Neural cell (in vitro differentiated cells): Measurements from ENCODE around the gene ACTR1A. TPM values are rescaled to one million over a fixed set of nuclear protein-coding genes. Genes with fewer than 3 reads are reported as not detected.

Experiments used
- H2AFZ ChIP-seq: fragments of 200-600, 300-800 bp; sonication (generic), shearing (Covaris generic); 2 replicates; pipeline ENCODE4 v1.6.0; 2014; ENCODE audit warnings: low read depth, mild to moderate bottlenecking, antibody characterized with exemption, low read length, moderate library complexity
- H3F3A ChIP-seq: fragments of 200-600 bp; shearing (Covaris generic); 2 replicates; pipeline ENCODE4 v1.6.1; 2016; ENCODE audit warnings: mild to moderate bottlenecking, moderate library complexity, mixed read lengths, antibody characterized with exemption, low read length; ENCODE audit not compliant: insufficient read depth, poor library complexity, severe bottlenecking
- H3K27ac ChIP-seq: fragments of 200-600, 300-800 bp; sonication (generic), shearing (Covaris generic); 2 replicates; pipeline ENCODE4 v1.5.1; 2014; ENCODE audit warnings: mild to moderate bottlenecking, low read length, moderate library complexity
- H3K27me3 ChIP-seq: fragments of 300-800, 200-600 bp; sonication (generic), shearing (Covaris generic); 2 replicates; pipeline ENCODE4 v1.6.0; 2014; ENCODE audit warnings: mild to moderate bottlenecking, low read depth, low read length, moderate library complexity; ENCODE audit not compliant: insufficient read depth
- H3K36me3 ChIP-seq: fragments of 300-800, 200-600 bp; sonication (generic), shearing (Covaris generic); 2 replicates; pipeline ENCODE4 v1.5.1; 2014; ENCODE audit warnings: mild to moderate bottlenecking, antibody characterized with exemption, low read length, moderate library complexity; ENCODE audit not compliant: insufficient read depth
- H3K4me2 ChIP-seq: fragments of 300-800, 200-600 bp; sonication (generic), shearing (Covaris generic); 2 replicates; pipeline ENCODE4 v1.6.0; 2014; ENCODE audit warnings: mild to moderate bottlenecking, low read length
- H3K4me3 ChIP-seq: fragments of 300-800, 200-600 bp; sonication (generic), shearing (Covaris generic); 2 replicates; pipeline ENCODE4 v1.5.1; 2014; ENCODE audit warnings: mild to moderate bottlenecking, low read length, moderate library complexity
- H3K79me2 ChIP-seq: fragments of 200-600 bp; shearing (Covaris generic); replicated peaks from 2 replicates; pipeline ENCODE4 v1.6.0; 2014; ENCODE audit warnings: mild to moderate bottlenecking, low read length, moderate library complexity; ENCODE audit not compliant: insufficient read depth
- H3K9ac ChIP-seq: fragments of 300-800, 200-600 bp; sonication (generic), shearing (Covaris generic); 2 replicates; pipeline ENCODE4 v1.6.1; 2016; ENCODE audit warnings: mild to moderate bottlenecking, low read length, mixed read lengths
- H3K9me2 ChIP-seq: fragments of 200-600 bp; shearing (Covaris generic); 2 replicates; pipeline ENCODE4 v1.6.1; 2016; ENCODE audit warnings: mild to moderate bottlenecking, low read length, mixed read lengths; ENCODE audit not compliant: insufficient read depth
- H3K9me3 ChIP-seq: fragments of 200-600, 300-800 bp; sonication (generic), shearing (Covaris generic); 2 replicates; pipeline ENCODE4 v1.6.1; 2016; ENCODE audit warnings: mild to moderate bottlenecking, mixed run types, low read length, moderate library complexity, mixed read lengths
- H4K20me1 ChIP-seq: fragments of 200-600 bp; shearing (Covaris generic); 2 replicates; pipeline ENCODE4 v1.6.1; 2016; ENCODE audit warnings: mild to moderate bottlenecking, mixed run types; ENCODE audit not compliant: insufficient read depth
- EP300 ChIP-seq: fragments of 450-650 bp; conservative IDR thresholded peaks from 2 replicates; pipeline ENCODE4 v1.6.1; 2014; ENCODE audit warnings: antibody characterized with exemption, mild to moderate bottlenecking, moderate library complexity; ENCODE audit not compliant: poor library complexity, severe bottlenecking
- EZH2 ChIP-seq: fragments of 200-600, 300-800 bp; shearing (Covaris generic), sonication (generic); IDR thresholded peaks from 2 replicates; pipeline ENCODE4 v1.6.1; 2014; ENCODE audit warnings: antibody characterized with exemption, low read length, borderline replicate concordance, mild to moderate bottlenecking; ENCODE audit not compliant: insufficient read depth, poor library complexity, severe bottlenecking
- MXI1 ChIP-seq: fragments of 450-650 bp; conservative IDR thresholded peaks from 2 replicates; pipeline ENCODE4 v1.6.1; 2014; ENCODE audit warnings: antibody characterized with exemption, mild to moderate bottlenecking; ENCODE audit not compliant: poor library complexity, severe bottlenecking
- POLR2AphosphoS5 ChIP-seq: IDR thresholded peaks from 2 replicates; pipeline ENCODE4 v1.6.1; 2012
- RAD21 ChIP-seq: fragments of 450-650 bp; conservative IDR thresholded peaks from 2 replicates; pipeline ENCODE4 v1.6.1; 2014; ENCODE audit warnings: antibody characterized with exemption, mild to moderate bottlenecking, moderate library complexity
- SMC3 ChIP-seq: fragments of 450-650 bp; conservative IDR thresholded peaks from 2 replicates; pipeline ENCODE4 v1.6.1; 2014; ENCODE audit warnings: antibody characterized with exemption, mild to moderate bottlenecking, moderate library complexity; ENCODE audit not compliant: poor library complexity
- TAF1 ChIP-seq: IDR thresholded peaks from 2 replicates; pipeline ENCODE4 v1.6.1; 2012; ENCODE audit warnings: low read depth
- polyA plus RNA-seq: library from polyadenylated mRNA; depleted of rRNA; stranded (reverse); fragments of >200 nt; gene quantifications from 2 replicates; pipeline ENCODE4 v1.2.3, GENCODE V29; 2014
- TF ChIP-seq, protein P1 (sequence below): fragments of 450-650 bp; IDR thresholded peaks from 2 replicates; pipeline ENCODE4 v1.5.1; 2014; ENCODE audit warnings: antibody characterized with exemption, mild to moderate bottlenecking, moderate library complexity; ENCODE audit not compliant: poor library complexity, severe bottlenecking
- TF ChIP-seq, protein P2 (sequence below): IDR thresholded peaks from 2 replicates; pipeline ENCODE4 v1.6.1; 2012; ENCODE audit warnings: borderline replicate concordance

The ACTR1A gene
- polyA plus RNA-seq, 1 donor from 2014 or later = 316 TPM

DNA sequence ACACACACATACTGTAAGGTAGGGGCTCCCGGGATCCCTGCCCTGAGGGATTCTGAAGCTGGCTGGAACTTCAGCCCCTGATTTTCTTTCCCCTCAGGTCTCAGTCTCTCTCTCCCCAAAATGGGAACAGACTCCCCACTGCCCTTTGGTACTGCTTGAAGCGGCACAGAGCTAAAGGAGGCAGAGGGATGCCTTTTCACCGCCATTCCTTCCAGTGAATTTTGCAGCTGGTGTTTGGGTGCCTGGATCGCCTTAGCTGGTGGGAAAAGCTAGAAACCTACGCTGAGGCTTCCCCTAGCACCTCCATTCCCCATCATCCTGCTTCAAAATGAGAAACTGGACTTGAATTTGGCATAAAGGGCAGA, 67.4 kb downstream of the ACTR1A start:
- H3K9ac ChIP-seq = no peak overlapping the region
- H3K27ac ChIP-seq = no peak overlapping the region

DNA sequence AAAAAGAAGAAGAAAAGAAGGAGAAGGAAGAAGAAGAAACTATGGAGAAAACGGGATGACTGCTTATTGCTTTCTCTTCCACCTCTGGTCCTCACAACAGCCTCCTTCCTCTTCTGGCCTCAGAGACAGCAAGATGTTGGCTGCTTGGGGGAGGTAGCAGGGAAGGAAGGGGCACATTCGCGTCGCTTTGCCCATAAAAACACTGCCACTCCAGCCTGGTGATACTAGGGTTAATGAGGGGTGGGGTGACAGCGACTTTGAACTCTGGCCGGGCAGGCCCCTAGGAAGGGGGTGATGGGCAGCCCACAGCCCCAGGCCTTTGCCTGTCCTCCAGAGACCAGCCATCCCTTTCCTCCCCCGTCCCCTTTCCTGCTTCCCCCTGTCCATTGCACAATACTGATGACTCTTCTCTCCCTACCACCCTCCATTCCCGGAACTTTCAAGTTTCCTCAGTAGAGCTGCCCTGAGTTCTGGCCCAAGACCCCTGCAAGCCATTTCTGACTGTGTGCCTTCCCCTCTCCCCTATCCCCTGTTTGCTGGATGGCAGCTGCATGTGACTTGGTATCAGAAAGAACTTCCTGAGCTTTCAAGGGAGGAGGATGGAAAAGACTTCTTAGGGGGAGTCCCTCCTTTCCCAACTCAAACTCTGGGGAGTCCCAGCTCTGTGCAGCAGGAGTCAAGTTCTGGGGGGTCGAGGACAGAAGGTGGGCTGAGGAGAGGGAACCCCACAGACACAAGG, 67.9 kb downstream of the ACTR1A start:
- no peaks in the 10 kb centered on the region for H3K9me2 ChIP-seq
- no peaks in the 10 kb centered on the region for H3F3A ChIP-seq
- no peak overlapping the region for H3K4me2 ChIP-seq
- no peaks in the 10 kb centered on the region for H3K36me3 ChIP-seq
- no peaks in the 10 kb centered on the region for H4K20me1 ChIP-seq
- H3K9me3 ChIP-seq = no peaks in the 10 kb centered on the region
- no peak overlapping the region for H3K9ac ChIP-seq
- peaks cover 10% of the 10 kb centered on the region for H3K27me3 ChIP-seq
- no peak overlapping the region for H3K4me3 ChIP-seq
- TF ChIP-seq EP300 = no peak
- TF ChIP-seq RAD21 = no peak
- TF ChIP-seq POLR2AphosphoS5 = no peak
- TF ChIP-seq SMC3 = no peak
- TF ChIP-seq TAF1 = no peak
- TF ChIP-seq, protein P1, sequence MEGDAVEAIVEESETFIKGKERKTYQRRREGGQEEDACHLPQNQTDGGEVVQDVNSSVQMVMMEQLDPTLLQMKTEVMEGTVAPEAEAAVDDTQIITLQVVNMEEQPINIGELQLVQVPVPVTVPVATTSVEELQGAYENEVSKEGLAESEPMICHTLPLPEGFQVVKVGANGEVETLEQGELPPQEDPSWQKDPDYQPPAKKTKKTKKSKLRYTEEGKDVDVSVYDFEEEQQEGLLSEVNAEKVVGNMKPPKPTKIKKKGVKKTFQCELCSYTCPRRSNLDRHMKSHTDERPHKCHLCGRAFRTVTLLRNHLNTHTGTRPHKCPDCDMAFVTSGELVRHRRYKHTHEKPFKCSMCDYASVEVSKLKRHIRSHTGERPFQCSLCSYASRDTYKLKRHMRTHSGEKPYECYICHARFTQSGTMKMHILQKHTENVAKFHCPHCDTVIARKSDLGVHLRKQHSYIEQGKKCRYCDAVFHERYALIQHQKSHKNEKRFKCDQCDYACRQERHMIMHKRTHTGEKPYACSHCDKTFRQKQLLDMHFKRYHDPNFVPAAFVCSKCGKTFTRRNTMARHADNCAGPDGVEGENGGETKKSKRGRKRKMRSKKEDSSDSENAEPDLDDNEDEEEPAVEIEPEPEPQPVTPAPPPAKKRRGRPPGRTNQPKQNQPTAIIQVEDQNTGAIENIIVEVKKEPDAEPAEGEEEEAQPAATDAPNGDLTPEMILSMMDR = no peak
- H3K27ac ChIP-seq = no peak overlapping the region
- H3K79me2 ChIP-seq = peaks cover 10% of the 10 kb centered on the region
- H2AFZ ChIP-seq = no peak overlapping the region

More for the DNA sequence above, 67.4 kb downstream of the ACTR1A start:
- H4K20me1 ChIP-seq = no peaks in the 10 kb centered on the region
- H3F3A ChIP-seq = no peaks in the 10 kb centered on the region
- H3K27me3 ChIP-seq = peaks cover 10% of the 10 kb centered on the region
- peaks cover 10% of the 10 kb centered on the region for H3K79me2 ChIP-seq
- H3K36me3 ChIP-seq = no peaks in the 10 kb centered on the region
- H3K9me3 ChIP-seq = no peaks in the 10 kb centered on the region
- no peaks in the 10 kb centered on the region for H3K9me2 ChIP-seq
- no peak overlapping the region for H3K4me2 ChIP-seq
- H3K4me3 ChIP-seq = no peak overlapping the region
- TF ChIP-seq MXI1 (no peak), TAF1 (no peak), POLR2AphosphoS5 (no peak), EZH2 (no peak)
- TF ChIP-seq, protein P2, sequence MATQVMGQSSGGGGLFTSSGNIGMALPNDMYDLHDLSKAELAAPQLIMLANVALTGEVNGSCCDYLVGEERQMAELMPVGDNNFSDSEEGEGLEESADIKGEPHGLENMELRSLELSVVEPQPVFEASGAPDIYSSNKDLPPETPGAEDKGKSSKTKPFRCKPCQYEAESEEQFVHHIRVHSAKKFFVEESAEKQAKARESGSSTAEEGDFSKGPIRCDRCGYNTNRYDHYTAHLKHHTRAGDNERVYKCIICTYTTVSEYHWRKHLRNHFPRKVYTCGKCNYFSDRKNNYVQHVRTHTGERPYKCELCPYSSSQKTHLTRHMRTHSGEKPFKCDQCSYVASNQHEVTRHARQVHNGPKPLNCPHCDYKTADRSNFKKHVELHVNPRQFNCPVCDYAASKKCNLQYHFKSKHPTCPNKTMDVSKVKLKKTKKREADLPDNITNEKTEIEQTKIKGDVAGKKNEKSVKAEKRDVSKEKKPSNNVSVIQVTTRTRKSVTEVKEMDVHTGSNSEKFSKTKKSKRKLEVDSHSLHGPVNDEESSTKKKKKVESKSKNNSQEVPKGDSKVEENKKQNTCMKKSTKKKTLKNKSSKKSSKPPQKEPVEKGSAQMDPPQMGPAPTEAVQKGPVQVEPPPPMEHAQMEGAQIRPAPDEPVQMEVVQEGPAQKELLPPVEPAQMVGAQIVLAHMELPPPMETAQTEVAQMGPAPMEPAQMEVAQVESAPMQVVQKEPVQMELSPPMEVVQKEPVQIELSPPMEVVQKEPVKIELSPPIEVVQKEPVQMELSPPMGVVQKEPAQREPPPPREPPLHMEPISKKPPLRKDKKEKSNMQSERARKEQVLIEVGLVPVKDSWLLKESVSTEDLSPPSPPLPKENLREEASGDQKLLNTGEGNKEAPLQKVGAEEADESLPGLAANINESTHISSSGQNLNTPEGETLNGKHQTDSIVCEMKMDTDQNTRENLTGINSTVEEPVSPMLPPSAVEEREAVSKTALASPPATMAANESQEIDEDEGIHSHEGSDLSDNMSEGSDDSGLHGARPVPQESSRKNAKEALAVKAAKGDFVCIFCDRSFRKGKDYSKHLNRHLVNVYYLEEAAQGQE = no peak
- no peak overlapping the region for H2AFZ ChIP-seq
